GM18907 (cell line): Measurements from ENCODE around the gene BTBD17.

Source experiments
- ATAC-seq: cut with Tn5 transposase; IDR thresholded peaks from one replicate; pipeline ENCODE4 v1.9.1; 2021; ENCODE audit warnings: mild to moderate bottlenecking, moderate library complexity; ENCODE audit not compliant: unreplicated experiment

Gene BTBD17

DNA sequence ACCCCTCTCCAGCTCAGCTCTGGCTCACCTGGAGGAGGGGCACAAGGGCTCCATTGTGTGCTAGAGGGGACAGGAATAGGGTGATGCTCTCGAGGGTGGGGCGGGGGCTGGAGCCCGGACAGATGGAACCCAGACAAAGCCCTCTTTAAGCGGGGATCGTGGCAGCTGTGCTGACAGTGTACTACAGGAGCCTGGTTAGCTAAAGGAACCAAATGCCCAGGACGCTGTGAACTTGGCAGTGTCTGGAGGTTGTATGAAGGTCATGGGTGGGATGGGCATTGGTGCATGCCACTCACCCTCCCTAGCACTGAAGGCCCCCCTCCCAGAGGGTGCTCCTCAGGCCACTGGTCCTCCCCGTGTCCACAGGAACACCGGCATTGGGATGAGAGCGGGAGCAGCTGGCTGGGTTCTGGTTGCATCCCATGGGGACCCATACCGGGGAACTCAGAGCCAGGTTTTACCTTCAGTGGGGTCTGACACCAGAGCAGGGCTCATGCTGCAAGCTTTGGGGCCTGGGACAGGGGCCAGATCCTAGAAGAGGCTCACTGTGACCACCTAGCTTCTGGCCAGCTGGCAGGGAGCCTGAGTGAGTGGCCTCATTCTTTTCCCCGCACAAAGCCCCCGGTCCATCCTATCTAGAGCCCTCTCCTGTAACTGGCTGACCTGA lies 23.7 kb downstream of the BTBD17 start:
- ATAC-seq = no peak

DNA sequence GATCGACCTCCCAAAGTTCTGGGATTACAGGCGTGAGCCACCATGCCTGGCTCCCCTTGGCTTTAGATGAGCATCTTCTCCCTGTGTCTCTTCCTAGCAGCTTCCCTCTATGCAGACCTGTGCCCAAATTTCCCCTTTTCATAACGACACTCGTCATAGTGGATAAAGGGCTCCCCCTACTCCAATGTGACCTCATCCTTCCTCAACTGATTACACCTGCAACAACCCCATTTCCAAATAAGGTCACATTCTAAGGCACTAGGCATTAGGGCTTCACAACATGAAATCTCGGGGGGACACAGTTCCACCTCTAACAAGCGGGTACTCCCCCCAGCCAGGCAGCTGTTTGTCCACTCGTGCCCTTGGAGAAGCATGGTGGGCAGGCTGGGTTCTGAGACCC lies 25.4 kb downstream of the BTBD17 start:
- ATAC-seq = no peak

- ATAC-seq = no peak
These were observed 26.1 kb downstream of the BTBD17 start for GRCh38 chr17:74335529-74336062.

DNA sequence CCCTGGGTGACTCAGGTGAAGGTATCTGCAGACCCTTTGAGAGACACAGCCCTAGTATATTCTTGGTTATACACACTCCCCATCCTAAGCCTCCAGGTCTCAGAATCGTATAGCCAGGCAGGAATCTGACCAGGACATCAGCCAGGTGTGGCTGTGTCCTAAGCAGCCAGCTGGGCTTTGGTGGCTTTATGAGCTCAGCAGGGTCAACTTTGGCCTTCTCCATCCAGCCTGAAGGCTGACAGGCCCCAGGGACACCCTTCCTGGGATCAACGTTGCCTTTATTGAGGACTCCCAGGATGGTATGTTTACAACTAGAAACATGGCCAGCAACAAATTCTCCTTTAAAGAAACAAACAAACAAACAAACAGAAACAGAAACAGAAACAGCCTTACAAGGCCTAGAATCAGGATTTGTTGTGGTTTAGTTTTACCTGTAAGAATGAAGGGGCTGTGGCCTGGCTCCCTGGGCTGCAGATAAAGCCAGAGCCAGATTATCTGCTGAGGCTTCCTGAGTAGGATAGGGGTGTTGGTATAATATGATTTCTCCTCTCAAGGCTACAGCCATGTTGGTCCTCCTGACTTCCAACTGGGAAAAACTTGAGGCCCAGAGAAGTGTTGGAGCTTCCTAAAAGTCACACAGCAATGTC lies 27.2 kb downstream of the BTBD17 start:
- ATAC-seq = no peak

DNA sequence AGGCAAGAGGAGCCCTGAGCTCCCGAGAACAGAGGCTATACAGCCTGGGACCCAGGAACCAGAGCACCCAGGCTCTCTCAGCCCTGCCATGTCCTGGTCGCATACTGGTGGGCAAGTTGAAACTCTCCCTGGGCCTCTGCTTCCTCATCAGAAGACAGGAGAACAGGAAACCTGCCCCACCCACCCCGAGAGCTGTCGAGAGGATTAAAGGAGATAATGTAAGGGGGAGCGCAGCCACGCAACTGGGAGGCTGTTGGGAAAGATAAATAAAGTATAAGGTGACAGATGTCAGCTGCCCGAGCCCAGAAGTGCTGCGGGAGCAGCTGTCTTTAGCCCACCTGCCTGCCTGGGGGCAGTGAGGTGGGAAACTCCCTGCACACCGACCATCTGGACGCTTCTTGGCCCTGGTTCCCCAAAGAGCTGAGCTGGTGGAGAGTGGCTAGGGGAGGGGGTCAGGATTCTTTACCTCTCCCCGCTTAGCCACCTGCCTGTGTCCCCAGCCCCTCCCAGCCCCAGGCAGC lies 28.8 kb downstream of the BTBD17 start:
- ATAC-seq = no peak

DNA sequence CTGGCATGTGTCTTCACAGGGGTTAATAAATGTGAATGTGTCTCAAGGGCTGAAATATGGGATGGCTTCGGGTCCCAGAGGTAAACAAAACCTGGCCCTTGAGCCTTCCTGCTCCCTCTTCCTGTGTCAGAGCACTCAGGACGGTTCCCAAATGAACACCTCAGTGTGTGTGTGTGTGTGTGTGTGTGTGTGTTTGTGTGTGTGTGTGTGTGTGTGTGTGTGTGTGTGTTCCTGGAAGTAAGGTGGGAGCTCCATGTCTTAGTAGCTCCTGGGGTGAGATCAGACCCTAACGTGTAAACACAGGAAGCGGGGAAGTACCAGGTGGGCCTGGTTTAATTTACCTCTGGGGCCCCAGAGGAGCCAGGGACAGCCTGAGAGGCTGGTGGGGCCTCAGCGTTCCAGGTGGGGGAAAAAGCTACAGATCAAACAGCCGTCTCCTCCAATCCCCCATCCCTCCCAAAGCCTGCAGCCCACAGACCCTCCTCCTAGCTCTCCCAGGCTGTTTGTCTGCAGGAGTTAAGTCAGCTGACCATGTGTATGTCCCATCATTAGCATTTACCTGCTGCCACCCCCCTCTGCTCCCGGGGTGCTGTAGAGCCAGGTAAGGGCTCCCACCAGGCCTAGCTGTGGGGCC lies 29.5 kb downstream of the BTBD17 start:
- ATAC-seq = no peak

- ATAC-seq = no peak
These were observed 31.2 kb downstream of the BTBD17 start for GRCh38 chr17:74330446-74330845.

- ATAC-seq = no peak
These were observed 32.3 kb downstream of the BTBD17 start for GRCh38 chr17:74329378-74329777.

GRCh38 chr17:74328487-74328886 lies 33.2 kb downstream of the BTBD17 start:
- no peak for ATAC-seq

GRCh38 chr17:74326506-74326905 lies 35.2 kb downstream of the BTBD17 start:
- no peak for ATAC-seq

GRCh38 chr17:74325743-74326379 lies 35.8 kb downstream of the BTBD17 start, which contains the start of gene KIF19:
Gene KIF19 (plus strand): TSS chr17:74326226. CDS start chr17:74326350, 124 bp downstream.
- no peak for ATAC-seq

- no peak for ATAC-seq
These were observed 36.3 kb downstream of the BTBD17 start for GRCh38 chr17:74325376-74325742.

DNA sequence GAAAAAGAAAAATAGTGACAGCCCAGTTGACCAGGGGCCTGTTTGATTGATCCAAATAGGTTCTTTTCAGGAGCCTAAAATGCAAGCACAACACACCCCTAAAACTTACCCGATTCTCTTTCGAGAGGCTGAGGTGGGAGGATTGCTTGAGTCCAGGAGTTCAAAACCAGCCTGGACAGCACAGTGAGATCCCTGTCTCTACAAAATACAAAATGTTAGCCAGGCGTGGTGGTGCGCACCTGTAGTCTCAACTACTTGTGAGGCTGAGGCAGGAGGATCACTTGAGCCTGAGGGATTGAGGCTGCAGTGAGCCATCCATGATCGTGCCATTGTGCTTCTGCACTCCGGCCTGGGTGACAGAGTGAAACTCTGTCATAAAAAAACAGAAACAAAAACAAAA lies 37.1 kb downstream of the BTBD17 start:
- no peak for ATAC-seq

DNA sequence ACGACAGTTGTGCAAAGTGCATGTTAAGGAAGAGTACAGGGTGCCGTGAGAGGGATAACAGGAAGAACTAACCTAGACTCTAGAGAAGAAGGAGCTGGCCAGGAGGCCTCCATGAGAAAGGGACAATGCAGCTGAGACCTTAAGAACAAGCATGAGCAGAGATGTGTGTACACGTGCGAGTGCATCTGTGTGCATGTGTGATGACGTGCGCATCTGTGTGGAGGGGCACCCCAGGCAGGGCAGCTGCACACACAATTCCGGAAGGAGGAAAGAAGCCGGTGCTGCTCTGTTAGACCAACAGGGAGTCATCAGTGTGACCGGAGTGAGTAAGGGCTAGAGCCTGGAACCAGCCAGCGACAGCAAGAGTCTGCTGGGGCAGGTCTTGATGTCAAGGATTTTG lies 43.3 kb downstream of the BTBD17 start:
- ATAC-seq = no peak

GRCh38 chr17:74317071-74317470 lies 44.6 kb downstream of the BTBD17 start:
- no peak for ATAC-seq

DNA sequence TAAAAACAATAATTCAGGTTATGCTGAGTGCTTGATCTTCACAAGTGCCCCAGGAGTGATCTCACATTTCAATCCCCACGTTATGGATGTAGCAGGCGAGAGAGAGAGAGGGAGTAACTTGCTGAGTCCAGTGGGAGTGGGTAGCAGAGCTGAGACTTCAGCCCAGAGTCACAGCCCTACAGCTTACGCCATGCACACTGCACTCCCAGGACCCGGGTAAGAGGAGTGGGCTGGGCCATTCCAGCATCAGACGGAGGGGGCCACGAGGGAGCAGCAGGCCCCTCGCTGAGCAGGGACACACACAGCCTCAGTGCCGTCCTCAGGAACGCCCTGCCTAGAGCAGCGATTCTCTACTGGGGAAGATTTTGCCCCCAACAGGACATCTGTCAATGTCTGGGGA lies 45.4 kb downstream of the BTBD17 start:
- no peak for ATAC-seq

DNA sequence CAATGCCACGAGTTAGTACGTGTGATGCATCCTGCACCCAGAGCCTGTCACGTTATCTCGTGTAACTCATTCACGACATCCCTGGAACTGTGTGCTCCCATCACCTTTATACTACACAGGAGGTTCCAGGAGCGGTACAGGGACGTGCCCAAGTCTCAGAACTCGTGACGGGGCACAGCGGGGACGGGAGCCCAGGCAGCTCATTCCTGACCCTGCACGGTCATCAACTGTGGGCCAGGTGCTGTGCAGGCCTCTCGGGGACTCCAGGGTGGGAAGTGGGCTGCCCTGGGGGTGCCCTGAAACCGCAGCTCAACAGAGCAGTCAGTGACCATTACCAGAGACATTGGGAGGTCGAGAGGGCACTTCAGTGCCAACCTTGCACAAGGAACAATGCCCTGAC lies 46.8 kb downstream of the BTBD17 start:
- no peak for ATAC-seq

- no peak for ATAC-seq
These were observed 51.8 kb downstream of the BTBD17 start for GRCh38 chr17:74309902-74310301.

DNA sequence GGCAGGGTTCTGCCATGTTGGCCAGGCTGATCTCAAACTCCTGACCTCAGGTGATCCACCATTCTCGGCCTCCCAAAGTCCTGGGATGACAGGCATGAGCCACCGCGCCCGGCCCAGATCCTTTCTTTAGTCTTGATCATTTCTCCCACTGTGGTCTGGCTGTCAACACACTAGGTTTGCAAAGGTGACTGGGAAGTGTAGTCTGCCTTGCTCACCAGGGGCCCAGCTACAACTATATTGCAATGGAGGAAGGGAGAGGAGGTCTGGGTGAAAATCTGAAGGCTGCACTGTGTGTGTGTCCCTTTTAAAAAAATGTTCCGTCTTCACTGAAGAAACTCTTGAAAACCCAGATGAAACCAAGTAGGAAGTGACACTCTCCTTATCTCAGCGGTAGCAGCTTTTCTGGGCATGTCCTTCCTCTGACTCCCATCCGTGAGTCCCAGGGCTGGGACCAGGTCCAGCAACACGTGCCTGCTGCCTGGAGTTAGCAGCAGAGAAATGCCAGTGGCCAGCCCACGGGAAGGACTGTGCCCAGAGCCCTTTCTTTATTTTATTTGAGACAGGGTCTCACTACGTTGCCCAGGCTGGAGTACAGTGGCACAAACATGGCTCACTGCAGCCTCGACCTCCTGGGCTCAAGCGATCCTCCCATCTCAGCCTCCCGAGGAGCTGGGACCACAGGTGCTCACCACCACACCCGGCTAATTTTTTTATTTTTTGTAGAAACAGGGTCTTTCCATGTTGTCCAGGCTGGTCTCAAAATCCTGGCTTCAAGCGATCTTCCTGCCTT lies 53.5 kb downstream of the BTBD17 start:
- ATAC-seq = no peak
